Measurements from ENCODE around the gene CALML6.

CALML6 gene

DNA sequence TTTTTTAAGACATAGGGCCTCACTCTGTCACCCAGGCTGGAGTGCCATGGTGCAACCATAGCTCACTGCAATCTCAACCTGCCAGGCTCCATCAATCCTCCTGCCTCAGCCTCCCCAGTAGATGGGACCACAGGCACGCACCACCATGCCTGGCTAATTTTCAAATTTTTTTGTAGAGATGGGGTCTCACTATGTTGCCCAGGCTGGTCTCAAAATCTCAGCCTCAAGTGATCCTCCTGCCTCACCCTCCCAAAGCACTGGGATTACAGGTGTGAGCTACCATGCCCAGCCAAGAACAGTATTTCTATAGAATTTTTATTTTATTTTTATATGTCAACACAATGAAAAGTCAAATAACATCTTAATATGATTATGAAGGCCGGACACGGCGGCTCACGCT lies 35.1 kb upstream of the CALML6 start:
- no peak for TF ChIP-seq EZH2phosphoT487 (IDR thresholded peaks at IDR 0.05; ENCODE audit: borderline replicate concordance)
- TF ChIP-seq, protein P1, sequence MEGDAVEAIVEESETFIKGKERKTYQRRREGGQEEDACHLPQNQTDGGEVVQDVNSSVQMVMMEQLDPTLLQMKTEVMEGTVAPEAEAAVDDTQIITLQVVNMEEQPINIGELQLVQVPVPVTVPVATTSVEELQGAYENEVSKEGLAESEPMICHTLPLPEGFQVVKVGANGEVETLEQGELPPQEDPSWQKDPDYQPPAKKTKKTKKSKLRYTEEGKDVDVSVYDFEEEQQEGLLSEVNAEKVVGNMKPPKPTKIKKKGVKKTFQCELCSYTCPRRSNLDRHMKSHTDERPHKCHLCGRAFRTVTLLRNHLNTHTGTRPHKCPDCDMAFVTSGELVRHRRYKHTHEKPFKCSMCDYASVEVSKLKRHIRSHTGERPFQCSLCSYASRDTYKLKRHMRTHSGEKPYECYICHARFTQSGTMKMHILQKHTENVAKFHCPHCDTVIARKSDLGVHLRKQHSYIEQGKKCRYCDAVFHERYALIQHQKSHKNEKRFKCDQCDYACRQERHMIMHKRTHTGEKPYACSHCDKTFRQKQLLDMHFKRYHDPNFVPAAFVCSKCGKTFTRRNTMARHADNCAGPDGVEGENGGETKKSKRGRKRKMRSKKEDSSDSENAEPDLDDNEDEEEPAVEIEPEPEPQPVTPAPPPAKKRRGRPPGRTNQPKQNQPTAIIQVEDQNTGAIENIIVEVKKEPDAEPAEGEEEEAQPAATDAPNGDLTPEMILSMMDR (conservative IDR thresholded peaks at IDR 0.05; ENCODE audit: low read length) = no peak
- H2AFZ ChIP-seq (ENCODE audit: low read length) = no peak overlapping the region
- no peaks in the 10 kb centered on the region for H3K27me3 ChIP-seq (ENCODE audit: insufficient read depth, low read length, poor library complexity, severe bottlenecking)
- H3K9me3 ChIP-seq (ENCODE audit: insufficient read depth, low read depth, low read length) = no peaks in the 10 kb centered on the region
- no peak overlapping the region for H3K9ac ChIP-seq (ENCODE audit: low read depth, low read length, poor library complexity, severe bottlenecking)
- H4K20me1 ChIP-seq (ENCODE audit: insufficient read depth, low read length, poor library complexity, severe bottlenecking) = peaks cover 94% of the 10 kb centered on the region
- no peaks in the 10 kb centered on the region for H3K9me2 ChIP-seq (replicated peaks; ENCODE audit: low read depth, low read length)
- H3K4me2 ChIP-seq (ENCODE audit: low read depth, low read length, poor library complexity, severe bottlenecking) = no peak overlapping the region
- no peak overlapping the region for H3K4me3 ChIP-seq (ENCODE audit: low read length, poor library complexity, severe bottlenecking)
- peaks cover 11% of the 10 kb centered on the region for H3K4me1 ChIP-seq (ENCODE audit: insufficient read depth, low read length, poor library complexity, severe bottlenecking)
- H3K36me3 ChIP-seq (ENCODE audit: insufficient read depth, low read length) = peaks cover 37% of the 10 kb centered on the region; the same call in 1 of the 2 replicates
- peaks cover 100% of the 10 kb centered on the region for H3K79me2 ChIP-seq (ENCODE audit: insufficient read depth, low read length)
- H3F3A ChIP-seq (ENCODE audit: low read depth) = peaks cover 6% of the 10 kb centered on the region; the same call in 1 of the 2 replicates

DNA sequence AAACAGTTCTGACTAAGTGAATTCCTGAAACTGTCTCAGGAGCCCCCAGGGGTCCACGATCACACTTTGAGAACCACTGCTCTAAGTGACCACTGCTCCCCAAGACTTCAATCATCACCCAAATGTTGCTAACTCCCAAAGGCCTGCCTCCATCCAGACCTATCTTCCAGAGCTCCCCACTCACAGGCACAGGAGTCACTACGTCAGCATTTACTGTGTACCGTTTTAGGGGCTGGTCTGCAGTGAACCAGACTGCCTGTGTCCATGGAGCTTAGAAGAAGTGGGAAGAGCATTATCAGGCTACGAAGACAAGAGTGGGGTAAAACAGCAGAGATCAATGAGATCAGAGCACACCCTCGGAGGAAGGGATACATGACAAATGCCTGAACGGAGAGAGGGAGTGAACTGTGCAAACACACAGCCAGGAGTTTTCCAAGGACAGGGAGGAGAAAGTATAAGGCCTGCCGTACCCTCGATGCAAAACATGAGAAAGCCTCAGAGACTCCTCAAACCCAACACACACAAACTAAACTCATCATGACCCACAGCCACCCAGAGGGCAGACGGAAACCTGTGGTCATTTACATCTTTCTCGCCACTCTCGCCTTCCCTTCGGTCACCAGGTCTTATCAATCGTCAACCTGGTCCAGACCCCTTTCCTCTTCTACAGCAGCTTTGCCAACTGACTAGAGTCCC lies 34.3 kb upstream of the CALML6 start:
- Histone ChIP-seq H3K9me2 (replicated peaks; ENCODE audit: low read depth, low read length) (no peaks in the 10 kb centered on the region), H3K4me1 (ENCODE audit: insufficient read depth, low read length, poor library complexity, severe bottlenecking) (peaks cover 11% of the 10 kb centered on the region), H2AFZ (ENCODE audit: low read length) (no peak overlapping the region), H3K79me2 (ENCODE audit: insufficient read depth, low read length) (peaks cover 100% of the 10 kb centered on the region), H3K36me3 (ENCODE audit: insufficient read depth, low read length) (peaks cover 29% of the 10 kb centered on the region; the same call in 1 of the 2 replicates), H4K20me1 (ENCODE audit: insufficient read depth, low read length, poor library complexity, severe bottlenecking) (peaks cover 93% of the 10 kb centered on the region), H3K9me3 (ENCODE audit: insufficient read depth, low read depth, low read length) (no peaks in the 10 kb centered on the region), H3F3A (ENCODE audit: low read depth) (peaks cover 6% of the 10 kb centered on the region; the same call in 1 of the 2 replicates), H3K4me2 (ENCODE audit: low read depth, low read length, poor library complexity, severe bottlenecking) (no peak overlapping the region), H3K4me3 (ENCODE audit: low read length, poor library complexity, severe bottlenecking) (no peak overlapping the region), H3K27me3 (ENCODE audit: insufficient read depth, low read length, poor library complexity, severe bottlenecking) (no peaks in the 10 kb centered on the region), H3K9ac (ENCODE audit: low read depth, low read length, poor library complexity, severe bottlenecking) (no peak overlapping the region)
- TF ChIP-seq EZH2phosphoT487 (IDR thresholded peaks at IDR 0.05; ENCODE audit: borderline replicate concordance) = no peak
- TF ChIP-seq, protein P1 (conservative IDR thresholded peaks at IDR 0.05; ENCODE audit: low read length) = no peak

DNA sequence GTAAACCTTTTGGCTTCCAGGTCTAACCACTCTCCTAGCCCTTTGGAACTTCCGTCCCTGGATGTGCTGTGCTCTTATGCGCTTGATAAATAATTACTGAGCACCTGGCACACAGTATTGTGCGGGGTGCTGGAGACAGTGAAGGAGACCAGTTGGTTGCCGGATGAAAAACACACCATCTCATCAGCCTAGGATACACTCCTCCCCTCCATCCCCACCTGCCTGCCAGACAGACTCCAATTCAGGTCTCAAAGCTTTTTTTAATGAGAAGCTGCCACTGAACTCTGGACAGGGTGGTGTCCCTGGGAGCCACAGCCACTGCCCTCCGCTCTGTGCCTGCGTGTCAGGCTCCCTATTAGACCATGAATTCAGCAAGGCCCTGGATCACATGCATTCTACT lies 33.3 kb upstream of the CALML6 start:
- H3K27me3 ChIP-seq (ENCODE audit: insufficient read depth, low read length, poor library complexity, severe bottlenecking) = no peaks in the 10 kb centered on the region
- H3K4me3 ChIP-seq (ENCODE audit: low read length, poor library complexity, severe bottlenecking) = no peak overlapping the region
- H3K9me2 ChIP-seq (replicated peaks; ENCODE audit: low read depth, low read length) = no peaks in the 10 kb centered on the region
- peaks cover 100% of the 10 kb centered on the region for H3K79me2 ChIP-seq (ENCODE audit: insufficient read depth, low read length)
- peaks cover 93% of the 10 kb centered on the region for H4K20me1 ChIP-seq (ENCODE audit: insufficient read depth, low read length, poor library complexity, severe bottlenecking)
- no peak overlapping the region for H3K9ac ChIP-seq (ENCODE audit: low read depth, low read length, poor library complexity, severe bottlenecking)
- no peaks in the 10 kb centered on the region for H3K9me3 ChIP-seq (ENCODE audit: insufficient read depth, low read depth, low read length)
- peaks cover 6% of the 10 kb centered on the region; the same call in 1 of the 2 replicates for H3F3A ChIP-seq (ENCODE audit: low read depth)
- peak overlapping the region; percentile 15 for H3K4me2 ChIP-seq (ENCODE audit: low read depth, low read length, poor library complexity, severe bottlenecking)
- H3K4me1 ChIP-seq (ENCODE audit: insufficient read depth, low read length, poor library complexity, severe bottlenecking) = peaks cover 11% of the 10 kb centered on the region
- H2AFZ ChIP-seq (ENCODE audit: low read length) = no peak overlapping the region
- no peak for TF ChIP-seq EZH2phosphoT487 (IDR thresholded peaks at IDR 0.05; ENCODE audit: borderline replicate concordance)
- TF ChIP-seq, protein P1 (conservative IDR thresholded peaks at IDR 0.05; ENCODE audit: low read length) = no peak
- H3K36me3 ChIP-seq (ENCODE audit: insufficient read depth, low read length) = peaks cover 19% of the 10 kb centered on the region; the same call in 1 of the 2 replicates
